ENCODE measurements around the gene BCL2L15.

- TF ChIP-seq EZH2 (IDR thresholded peaks at IDR 0.05): no peak
- TF ChIP-seq CTCF (IDR thresholded peaks at IDR 0.05): no peak
- no peak for TF ChIP-seq EZH2phosphoT487 (IDR thresholded peaks at IDR 0.05)
Observed at GRCh38 chr1:113859478-113860175, 27.8 kb downstream of the BCL2L15 start.
